H9 (cell line): Measurements from ENCODE around the gene FCAMR. TPM values are rescaled to one million over a fixed set of nuclear protein-coding genes. Genes with fewer than 3 reads are reported as not detected.

Source experiments
- DNase-seq: peaks from one replicate; pipeline ENCODE4 v3.0.0-alpha.2; 2017
- H2AFZ ChIP-seq: one replicate; pipeline ENCODE4 v1.6.1; 2013; ENCODE audit warnings: mild to moderate bottlenecking, low read length, control low read depth, moderate library complexity
- H2AK5ac ChIP-seq: 2 replicates; pipeline ENCODE4 v1.6.1; 2013; ENCODE audit warnings: low read length, control low read depth, mixed read lengths; ENCODE audit not compliant: insufficient read length
- H2BK120ac ChIP-seq: one replicate; pipeline ENCODE4 v1.6.1; 2013; ENCODE audit warnings: low read depth, mild to moderate bottlenecking, low read length, control low read depth, inconsistent platforms; ENCODE audit not compliant: poor library complexity, severe bottlenecking
- H2BK12ac ChIP-seq: 2 replicates; pipeline ENCODE4 v1.6.1; 2013; ENCODE audit warnings: low read length, control low read depth, mixed read lengths, low read depth; ENCODE audit not compliant: insufficient read length
- H2BK15ac ChIP-seq: 2 replicates; pipeline ENCODE4 v1.6.1; 2013; ENCODE audit warnings: low read depth, low read length, control low read depth
- H2BK20ac ChIP-seq: one replicate; pipeline ENCODE4 v1.6.1; 2013; ENCODE audit warnings: low read depth, mild to moderate bottlenecking, low read length, control low read depth, inconsistent platforms; ENCODE audit not compliant: poor library complexity, severe bottlenecking
- H2BK5ac ChIP-seq: 2 replicates; pipeline ENCODE4 v1.6.1; 2013; ENCODE audit warnings: low read length, control low read depth, mixed read lengths; ENCODE audit not compliant: insufficient read length
- H3K14ac ChIP-seq: 2 replicates; pipeline ENCODE4 v1.6.1; 2013; ENCODE audit warnings: low read length, control low read depth; ENCODE audit not compliant: insufficient read depth
- H3K18ac ChIP-seq: 2 replicates; pipeline ENCODE4 v1.6.1; 2013; ENCODE audit warnings: low read depth, mild to moderate bottlenecking, mixed read lengths, low read length, control low read depth; ENCODE audit not compliant: insufficient read length
- H3K23ac ChIP-seq: 2 replicates; pipeline ENCODE4 v1.6.1; 2013; ENCODE audit warnings: low read length, control low read depth, mixed read lengths, low read depth; ENCODE audit not compliant: insufficient read length
- H3K23me2 ChIP-seq: 2 replicates; pipeline ENCODE4 v1.6.1; 2013; ENCODE audit warnings: low read depth, mild to moderate bottlenecking, mixed read lengths, low read length, control low read depth; ENCODE audit not compliant: insufficient read length, poor library complexity, severe bottlenecking
- H3K27ac ChIP-seq: 2 replicates; pipeline ENCODE4 v1.5.1; 2013; ENCODE audit warnings: low read length, control low read depth, mixed read lengths, low read depth; ENCODE audit not compliant: insufficient read length
- H3K27me3 ChIP-seq: 2 replicates; pipeline ENCODE4 v1.6.1; 2013; ENCODE audit warnings: low read length, control low read depth, inconsistent platforms; ENCODE audit not compliant: insufficient read depth
- H3K4ac ChIP-seq: 2 replicates; pipeline ENCODE4 v1.6.1; 2013; ENCODE audit warnings: low read depth, mild to moderate bottlenecking, control low read depth, inconsistent platforms, low read length, moderate library complexity
- H3K4me1 ChIP-seq: 2 replicates; pipeline ENCODE4 v1.6.1; 2013; ENCODE audit warnings: low read length, control low read depth, inconsistent platforms; ENCODE audit not compliant: insufficient read depth
- H3K4me2 ChIP-seq: 2 replicates; pipeline ENCODE4 v1.6.1; 2013; ENCODE audit warnings: low read length, control low read depth, mixed read lengths; ENCODE audit not compliant: insufficient read length, insufficient read depth
- H3K56ac ChIP-seq: 2 replicates; pipeline ENCODE4 v1.6.1; 2013; ENCODE audit warnings: low read depth, mild to moderate bottlenecking, mixed read lengths, low read length, control low read depth; ENCODE audit not compliant: insufficient read length
- H3K79me1 ChIP-seq: 2 replicates; pipeline ENCODE4 v1.6.1; 2013; ENCODE audit warnings: low read depth, mild to moderate bottlenecking, moderate library complexity, low read length, control low read depth, inconsistent platforms; ENCODE audit not compliant: insufficient read depth, poor library complexity, severe bottlenecking
- H3K79me2 ChIP-seq: 2 replicates; pipeline ENCODE4 v1.6.1; 2013; ENCODE audit warnings: low read length, control low read depth, inconsistent platforms; ENCODE audit not compliant: insufficient read depth
- H3K9ac ChIP-seq: 2 replicates; pipeline ENCODE4 v1.6.1; 2013; ENCODE audit warnings: low read length, control low read depth, mixed read lengths; ENCODE audit not compliant: insufficient read length; ENCODE audit errors: extremely low read depth
- H3K9me3 ChIP-seq: one replicate; pipeline ENCODE4 v1.6.1; 2013; ENCODE audit warnings: low read depth, low read length, inconsistent platforms; ENCODE audit not compliant: control insufficient read depth
- H3T11ph ChIP-seq: one replicate; pipeline ENCODE4 v1.6.1; 2013; ENCODE audit warnings: mild to moderate bottlenecking, low read length, control low read depth, inconsistent platforms
- H4K20me1 ChIP-seq: one replicate; pipeline ENCODE4 v1.6.1; 2013; ENCODE audit not compliant: control insufficient read depth, insufficient read length, insufficient read depth
- H4K5ac ChIP-seq: 2 replicates; pipeline ENCODE4 v1.6.1; 2013; ENCODE audit warnings: low read depth, mild to moderate bottlenecking, mixed read lengths, low read length, control low read depth; ENCODE audit not compliant: insufficient read length
- H4K8ac ChIP-seq: replicated peaks from 2 replicates; pipeline ENCODE4 v1.6.1; 2013; ENCODE audit warnings: low read length, control low read depth, mixed read lengths, low read depth; ENCODE audit not compliant: insufficient read length
- H4K91ac ChIP-seq: 2 replicates; pipeline ENCODE4 v1.6.1; 2013; ENCODE audit warnings: low read depth, mild to moderate bottlenecking, moderate library complexity, mixed read lengths, low read length, control low read depth; ENCODE audit not compliant: insufficient read length
- H3K27ac Mint-ChIP-seq, 3 experiments: 2 replicates in 2 of 3; 3 replicates in 1 of 3; pipeline ENCODE4 v1.8.0; 2020 to 2021; ENCODE audit warnings: mixed read lengths in 3 of 3, mild to moderate bottlenecking in 1 of 3, moderate library complexity in 1 of 3
- H3K27me3 Mint-ChIP-seq: 2 replicates; pipeline ENCODE4 v1.8.0; 2021; ENCODE audit warnings: low read depth, mild to moderate bottlenecking, moderate library complexity, mixed read lengths
- H3K36me3 Mint-ChIP-seq, 3 experiments: 2 replicates in 2 of 3; 3 replicates in 1 of 3; pipeline ENCODE4 v1.8.0; 2020 to 2021; ENCODE audit warnings: low read depth in 3 of 3, mixed read lengths in 3 of 3; ENCODE audit not compliant: insufficient read depth in 1 of 3
- H3K4me1 Mint-ChIP-seq, 2 experiments: 2 replicates each; pipeline ENCODE4 v1.8.0; 2020; ENCODE audit warnings: mixed read lengths in 2 of 2
- H3K4me3 Mint-ChIP-seq, 2 experiments: 2 replicates in 1 of 2; 3 replicates in 1 of 2; pipeline ENCODE4 v1.8.0; 2020 to 2021; ENCODE audit warnings: mild to moderate bottlenecking in 2 of 2, mixed read lengths in 2 of 2, moderate library complexity in 1 of 2
- H3K9me3 Mint-ChIP-seq, 2 experiments: 2 replicates in 1 of 2; 3 replicates in 1 of 2; pipeline ENCODE4 v1.8.0; 2020; ENCODE audit warnings: mild to moderate bottlenecking in 2 of 2, mixed read lengths in 2 of 2, moderate library complexity in 1 of 2
- WGBS: extraction: QIAGEN DNeasy Blood & Tissue Kit; methylation state at CpG from one replicate; pipeline ENCODE4 v1.1.7; 2013; ENCODE audit warnings: missing lambda C conversion rate, low lambda C conversion rate, mixed read lengths; ENCODE audit not compliant: insufficient read length; ENCODE audit errors: extremely low coverage; 5-methylcytosine and 5-hydroxymethylcytosine counted together
- total RNA-seq: library from RNA; stranded (reverse); gene quantifications from 2 replicates; pipeline ENCODE4 v1.2.1, GENCODE V29; 2021
- TF ChIP-seq, protein P1 (sequence below): fragments of 200-600 bp; sonication (generic); conservative IDR thresholded peaks from 3 replicates; pipeline ENCODE4 v1.8.0; 2021; ENCODE audit warnings: antibody characterized with exemption, mild to moderate bottlenecking

Gene FCAMR
- total RNA-seq, 1 experiment from 2014 or later = not detected

DNA sequence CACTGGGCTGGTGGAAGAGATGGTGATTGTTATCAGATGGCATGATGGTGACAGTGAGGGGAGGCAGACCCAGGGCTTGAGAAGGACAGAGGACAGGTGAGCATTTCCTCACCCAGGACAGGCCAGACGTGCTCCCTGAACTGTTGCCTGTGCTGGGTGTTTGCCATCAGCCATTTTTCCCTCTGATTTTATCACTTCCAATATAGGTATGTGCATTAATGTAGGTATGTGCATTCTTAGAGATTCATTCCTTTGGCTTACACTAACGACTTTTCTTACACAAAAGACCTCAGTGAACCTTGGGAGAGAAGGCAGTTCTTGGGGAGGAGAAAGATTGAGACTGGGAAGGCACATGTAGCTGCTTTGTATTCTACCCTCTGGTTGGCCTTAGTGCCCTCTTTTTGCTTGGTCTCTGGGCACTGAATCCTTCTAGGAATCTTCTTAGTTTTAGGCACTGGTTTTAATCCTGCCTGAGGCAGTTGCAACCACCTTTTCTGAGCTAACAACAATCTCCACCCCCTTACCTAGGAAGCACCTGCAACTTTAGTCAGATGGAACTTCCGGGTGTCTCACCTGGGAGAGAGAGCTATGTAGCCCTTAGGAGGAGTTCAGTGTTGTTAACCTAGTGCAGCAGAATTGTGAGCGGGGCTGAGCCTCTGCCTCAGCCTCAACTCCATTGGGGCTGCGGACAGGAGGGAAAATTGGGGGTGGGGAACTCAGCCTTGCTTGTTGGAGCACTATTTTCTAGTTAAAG lies 31.4 kb upstream of the FCAMR start:
- no peak overlapping the region for H4K91ac ChIP-seq
- H3T11ph ChIP-seq = no peak overlapping the region
- H3K79me2 ChIP-seq = no peaks in the 10 kb centered on the region
- H2BK120ac ChIP-seq = no peak overlapping the region
- H2BK20ac ChIP-seq = no peak overlapping the region
- no peak overlapping the region for H4K8ac ChIP-seq
- Mint-ChIP-seq H3K9me3 (no peaks in the 10 kb centered on the region), H3K4me1 (peaks cover 15 to 21% of the 10 kb centered on the region in 2 experiments), H3K4me3 (no peak overlapping the region), H3K27me3 (peaks cover 9% of the 10 kb centered on the region), H3K36me3 (no peaks in the 10 kb centered on the region), H3K27ac (peak overlapping the region in 1 of 3 experiments; percentile 60; a peak in 1 of 7 replicates)
- WGBS = no CpG with 5 or more reads among the region's 5 CpGs
- H3K4me1 ChIP-seq = no peaks in the 10 kb centered on the region
- H3K9me3 ChIP-seq = no peaks in the 10 kb centered on the region
- H3K56ac ChIP-seq = no peak overlapping the region
- no peaks in the 10 kb centered on the region for H3K27me3 ChIP-seq
- H3K9ac ChIP-seq = no peak overlapping the region
- H3K14ac ChIP-seq = no peak overlapping the region
- no peak overlapping the region for H2BK12ac ChIP-seq
- no peaks in the 10 kb centered on the region for H3K79me1 ChIP-seq
- H3K27ac ChIP-seq = no peak overlapping the region
- no peak overlapping the region for H4K5ac ChIP-seq
- no peak overlapping the region for H3K4ac ChIP-seq
- H4K20me1 ChIP-seq = no peaks in the 10 kb centered on the region
- no peaks in the 10 kb centered on the region for H3K23me2 ChIP-seq
- no peak overlapping the region for H2AK5ac ChIP-seq
- no peak overlapping the region for H2BK15ac ChIP-seq
- H3K4me2 ChIP-seq = no peak overlapping the region
- no peak overlapping the region for H2BK5ac ChIP-seq
- H3K23ac ChIP-seq = no peak overlapping the region
- no peak for DNase-seq
- H3K18ac ChIP-seq = no peak overlapping the region
- TF ChIP-seq, protein P1, sequence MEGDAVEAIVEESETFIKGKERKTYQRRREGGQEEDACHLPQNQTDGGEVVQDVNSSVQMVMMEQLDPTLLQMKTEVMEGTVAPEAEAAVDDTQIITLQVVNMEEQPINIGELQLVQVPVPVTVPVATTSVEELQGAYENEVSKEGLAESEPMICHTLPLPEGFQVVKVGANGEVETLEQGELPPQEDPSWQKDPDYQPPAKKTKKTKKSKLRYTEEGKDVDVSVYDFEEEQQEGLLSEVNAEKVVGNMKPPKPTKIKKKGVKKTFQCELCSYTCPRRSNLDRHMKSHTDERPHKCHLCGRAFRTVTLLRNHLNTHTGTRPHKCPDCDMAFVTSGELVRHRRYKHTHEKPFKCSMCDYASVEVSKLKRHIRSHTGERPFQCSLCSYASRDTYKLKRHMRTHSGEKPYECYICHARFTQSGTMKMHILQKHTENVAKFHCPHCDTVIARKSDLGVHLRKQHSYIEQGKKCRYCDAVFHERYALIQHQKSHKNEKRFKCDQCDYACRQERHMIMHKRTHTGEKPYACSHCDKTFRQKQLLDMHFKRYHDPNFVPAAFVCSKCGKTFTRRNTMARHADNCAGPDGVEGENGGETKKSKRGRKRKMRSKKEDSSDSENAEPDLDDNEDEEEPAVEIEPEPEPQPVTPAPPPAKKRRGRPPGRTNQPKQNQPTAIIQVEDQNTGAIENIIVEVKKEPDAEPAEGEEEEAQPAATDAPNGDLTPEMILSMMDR = no peak
- H2AFZ ChIP-seq = no peak overlapping the region
